Mesenteric fat pad (tissue), 1 donor: ENCODE data around the gene WDR74. TPM values are rescaled to one million over a fixed set of nuclear protein-coding genes. Genes with fewer than 3 reads are reported as not detected.
"Not testable (repeated sequence)": the region's sequence is repeated elsewhere in the genome, so short reads cannot be mapped to it uniquely, and the experiment has no call there.

Experiments
- DNase-seq: peaks from one replicate; pipeline ENCODE4 v3.0.0-alpha.2; 2020; ENCODE audit warnings: low spot score
- long read RNA-seq: library from polyadenylated mRNA; unstranded; transcript quantifications from one replicate; pipeline ENCODE4 v2.0.0, GENCODE V29; 2020
- total RNA-seq: library from RNA; stranded (reverse); fragmentation: NEBNext Ultra II Directional; extraction: Animal tissue kit (Norgen Biotek cat#: 25700); gene quantifications from one replicate; pipeline ENCODE4 v1.2.1, GENCODE V29; 2021
- donor health status: DM: yes; HTN: yes; CAD: no.

Gene WDR74
- total RNA-seq, result 50.9 TPM
- long read RNA-seq, transcript WDR74-201 (11 exons, 1,289 nt), result major isoform, 101 of 130 reads
- long read RNA-seq, partial matches to known transcripts, result 12 of 130 reads
- long read RNA-seq, other reads (novel, unspliced or antisense), result 11 of 130 reads

GRCh38 chr11:62839050-62839945 is at the start of gene WDR74:
Gene WDR74, minus strand, starts transcription at chr11:62839590. Its CDS starts 20 bp downstream, at chr11:62839570.
- DNase-seq, result peak; percentile 96

GRCh38 chr11:62889126-62889483 is 49.7 kb upstream of the WDR74 start:
- DNase-seq, result no peak

- DNase-seq, result no peak
Observed at GRCh38 chr11:62888406-62888805, 49.0 kb upstream of the WDR74 start.

- DNase-seq, result no peak
Observed at GRCh38 chr11:62885137-62885750, 45.9 kb upstream of the WDR74 start.

GRCh38 chr11:62883673-62884072 is 44.3 kb upstream of the WDR74 start:
- DNase-seq, result no peak

- DNase-seq, result no peak
Observed at GRCh38 chr11:62882788-62883501, 43.6 kb upstream of the WDR74 start.

GRCh38 chr11:62882431-62882749 is 43.0 kb upstream of the WDR74 start:
- no peak for DNase-seq

GRCh38 chr11:62881579-62882430 is 42.4 kb upstream of the WDR74 start:
- DNase-seq, result peak; percentile 96

GRCh38 chr11:62880803-62881578 is 41.6 kb upstream of the WDR74 start, which contains the start of gene SLC3A2:
Gene SLC3A2, plus strand, starts transcription at chr11:62880896. Its CDS starts 128 bp downstream, at chr11:62881024.
- peak; percentile 97 for DNase-seq

GRCh38 chr11:62880231-62880802 is 40.9 kb upstream of the WDR74 start:
- DNase-seq, result peak; percentile 91

- DNase-seq, result no peak
Observed at GRCh38 chr11:62879235-62879978, 40.0 kb upstream of the WDR74 start.

GRCh38 chr11:62876712-62877111 is 37.3 kb upstream of the WDR74 start:
- no peak for DNase-seq

- DNase-seq, result no peak
Observed at GRCh38 chr11:62875698-62876478, 36.5 kb upstream of the WDR74 start.

- no peak for DNase-seq
Observed at GRCh38 chr11:62874851-62875250, 35.5 kb upstream of the WDR74 start.

GRCh38 chr11:62865635-62866034 is 26.2 kb upstream of the WDR74 start:
- no peak for DNase-seq

GRCh38 chr11:62863687-62864335 is 24.4 kb upstream of the WDR74 start:
- no peak for DNase-seq

GRCh38 chr11:62861564-62862192 is 22.3 kb upstream of the WDR74 start:
- not testable (repeated sequence) for DNase-seq
